Liver (tissue), 9 donors: ENCODE measurements around the gene BPIFB3. TPM values are rescaled to one million over a fixed set of nuclear protein-coding genes. Genes with fewer than 3 reads are reported as not detected.

Source experiments
- DNase-seq: peaks from one replicate; pipeline ENCODE4 v3.0.0-alpha.2; 2017; ENCODE audit warnings: low spot score
- H3K27ac ChIP-seq, 2 donors: one replicate each; pipeline ENCODE4 v1.7.0; 2013; ENCODE audit warnings: inconsistent platforms in 2 of 2, low read length in 2 of 2, control low read depth in 1 of 2, low read depth in 1 of 2, mild to moderate bottlenecking in 1 of 2
- H3K27me3 ChIP-seq, 4 donors: one replicate each; pipeline versions ENCODE4 v1.6.1 to v1.7.0; 2013; ENCODE audit warnings: low read length in 3 of 4, inconsistent platforms in 1 of 4, mild to moderate bottlenecking in 1 of 4, moderate library complexity in 1 of 4; ENCODE audit not compliant: control insufficient read depth in 4 of 4, insufficient read depth in 4 of 4
- H3K36me3 ChIP-seq, 4 donors: one replicate each; pipeline versions ENCODE4 v1.6.1 to v1.7.0; 2013; ENCODE audit warnings: low read length in 3 of 4, mild to moderate bottlenecking in 3 of 4, low read depth in 1 of 4, moderate library complexity in 1 of 4; ENCODE audit not compliant: control insufficient read depth in 4 of 4, insufficient read depth in 3 of 4
- H3K4me1 ChIP-seq, 4 donors: one replicate each; pipeline versions ENCODE4 v1.6.1 to v1.7.0; 2013; ENCODE audit warnings: low read length in 3 of 4, mild to moderate bottlenecking in 3 of 4, moderate library complexity in 1 of 4; ENCODE audit not compliant: control insufficient read depth in 4 of 4, insufficient read depth in 4 of 4
- H3K4me3 ChIP-seq, 3 donors: one replicate each; pipeline versions ENCODE4 v1.6.1 to v1.7.0; 2013; ENCODE audit warnings: low read length in 3 of 3, control low read depth in 1 of 3, low read depth in 1 of 3, mild to moderate bottlenecking in 1 of 3
- H3K9ac ChIP-seq, 2 donors: one replicate each; pipeline ENCODE4 v1.7.0; 2013; ENCODE audit warnings: low read length in 2 of 2, mild to moderate bottlenecking in 2 of 2, moderate library complexity in 2 of 2, control low read depth in 1 of 2, low read depth in 1 of 2
- H3K9me3 ChIP-seq, 4 donors: one replicate each; pipeline versions ENCODE4 v1.6.1 to v1.7.0; 2013; ENCODE audit warnings: low read length in 3 of 4; ENCODE audit not compliant: control insufficient read depth in 4 of 4
- CTCF ChIP-seq: fragments of 150-350 bp; IDR thresholded peaks from 2 replicates; pipeline ENCODE4 v1.5.1; 2017; ENCODE audit warnings: improper control_type of control experiment, low read depth, low read length; ENCODE audit not compliant: missing input control
- GABPA ChIP-seq, 2 donors: IDR thresholded peaks in 1 of 2; conservative IDR thresholded peaks in 1 of 2; 2 replicates each; pipeline ENCODE4 v1.6.1; 2016; ENCODE audit warnings: antibody characterized with exemption in 2 of 2, mild to moderate bottlenecking in 1 of 2, moderate library complexity in 1 of 2
- HNF4A ChIP-seq, 2 donors: conservative IDR thresholded peaks; 2 replicates each; pipeline ENCODE4 v1.6.1; 2016; ENCODE audit warnings: antibody characterized with exemption in 2 of 2, mild to moderate bottlenecking in 2 of 2
- HNF4G ChIP-seq: IDR thresholded peaks from 2 replicates; pipeline ENCODE4 v1.6.1; 2016; ENCODE audit warnings: antibody characterized with exemption
- JUND ChIP-seq, 2 donors: IDR thresholded peaks; 2 replicates each; pipeline ENCODE4 v1.6.1; 2016; ENCODE audit warnings: antibody characterized with exemption in 2 of 2
- MAX ChIP-seq: IDR thresholded peaks from 2 replicates; pipeline ENCODE4 v1.6.1; 2016; ENCODE audit warnings: antibody characterized with exemption
- NR2F2 ChIP-seq: IDR thresholded peaks from 2 replicates; pipeline ENCODE4 v1.6.1; 2016; ENCODE audit warnings: antibody characterized with exemption
- RAD21 ChIP-seq, 2 donors: IDR thresholded peaks; 2 replicates each; pipeline ENCODE4 v1.6.1; 2016; ENCODE audit warnings: antibody characterized with exemption in 2 of 2, mild to moderate bottlenecking in 2 of 2
- REST ChIP-seq: IDR thresholded peaks from 2 replicates; pipeline ENCODE4 v1.6.1; 2016; ENCODE audit warnings: antibody characterized with exemption, mild to moderate bottlenecking
- RXRA ChIP-seq, 2 donors: IDR thresholded peaks; 2 replicates each; pipeline ENCODE4 v1.6.1; 2017 to 2018; ENCODE audit warnings: antibody characterized with exemption in 2 of 2, mild to moderate bottlenecking in 1 of 2
- TAF1 ChIP-seq: conservative IDR thresholded peaks from 2 replicates; pipeline ENCODE4 v1.6.1; 2016; ENCODE audit warnings: antibody characterized with exemption, mild to moderate bottlenecking
- ZBTB33 ChIP-seq: IDR thresholded peaks from 2 replicates; pipeline ENCODE4 v1.6.1; 2016; ENCODE audit warnings: antibody characterized with exemption
- WGBS: extraction: QIAGEN DNeasy Blood & Tissue Kit; methylation state at CpG from one replicate; pipeline ENCODE4 v1.1.7; 2013; 5-methylcytosine and 5-hydroxymethylcytosine counted together
- polyA plus RNA-seq, 2 donors: library from polyadenylated mRNA; stranded (reverse) in 1 of 2; unstranded in 1 of 2; fragments of 200-250 nt in 1 of 2; fragments of >200 nt in 1 of 2; fragmentation: Nextera tagmentation in 1 of 2; extraction: Ambion mirVana in 1 of 2; gene quantifications; one replicate each; pipeline versions ENCODE4 v1.2.1 to v1.2.3, GENCODE V29; 2013 to 2015
- total RNA-seq, 2 donors: library from RNA; depleted of rRNA; stranded (reverse); fragments of >200 nt; gene quantifications; one replicate each; pipeline ENCODE4 v1.2.3, GENCODE V29; 2014
- donor health status: healthy.
- donor health status: healthy.
- donor health status: healthy.
- donor health status: healthy.
- donor health status: healthy.

The BPIFB3 gene
- total and polyA plus RNA-seq, 4 donors: not detected

GRCh38 chr20:33012327-33013189, 41.1 kb upstream of the BPIFB3 start:
- TF ChIP-seq NR2F2 (no peak), RXRA (IDR thresholded peaks at IDR 0.05) (no peak), TAF1 (no peak), MAX (no peak)
- WGBS: 85% methylated on average over 15 of the region's 15 CpGs
- Histone ChIP-seq H3K9ac (no peak overlapping the region), H3K4me3 (no peak overlapping the region), H3K4me1 (peaks cover 0 to 5% (median 1%) of the 10 kb centered on the region in 4 donors), H3K27ac (no peak overlapping the region), H3K27me3 (peaks cover 0 to 2% (median 0%) of the 10 kb centered on the region in 4 donors), H3K9me3 (no peaks in the 10 kb centered on the region), H3K36me3 (no peaks in the 10 kb centered on the region)
- DNase-seq: no peak

- Histone ChIP-seq H3K9ac (no peak overlapping the region), H3K4me3 (no peak overlapping the region), H3K4me1 (no peaks in the 10 kb centered on the region), H3K27ac (no peak overlapping the region), H3K27me3 (peaks cover 0 to 2% (median 0%) of the 10 kb centered on the region in 4 donors), H3K9me3 (no peaks in the 10 kb centered on the region), H3K36me3 (no peaks in the 10 kb centered on the region)
- no peak for TF ChIP-seq REST
- no peak for TF ChIP-seq ZBTB33
- no peak for TF ChIP-seq RAD21 (IDR thresholded peaks at IDR 0.05)
- no peak for TF ChIP-seq HNF4G
- no peak for TF ChIP-seq JUND (IDR thresholded peaks at IDR 0.05)
- TF ChIP-seq MAX: no peak
- no peak for TF ChIP-seq GABPA (IDR thresholded peaks at IDR 0.05 in 1 of 2, conservative IDR thresholded peaks at IDR 0.05 in 1 of 2)
- no peak for TF ChIP-seq CTCF
- TF ChIP-seq HNF4A (conservative IDR thresholded peaks at IDR 0.05): no peak
- TF ChIP-seq TAF1: no peak
- WGBS: 76% methylated on average over 12 of the region's 12 CpGs
- no peak for DNase-seq
These were observed 39.9 kb upstream of the BPIFB3 start for GRCh38 chr20:33013701-33014326.
